Spleen (tissue), 11 donors: ENCODE results near the gene PGBD5. TPM values are rescaled to one million over a fixed set of nuclear protein-coding genes. Genes with fewer than 3 reads are reported as not detected.

Experiments used
- DNase-seq: peaks from one replicate; pipeline ENCODE4 v3.0.0-alpha.2; 2020
- H3K27ac ChIP-seq, 8 donors: fragments of 200-600 bp; sonication (generic) in 7 of 8; 1 replicate in 4 of 8; 2 replicates in 4 of 8; pipeline versions ENCODE4 v1.5.0 to v1.8.0; 2016 to 2021; ENCODE audit warnings: inconsistent platforms in 4 of 8, mild to moderate bottlenecking in 4 of 8, moderate library complexity in 1 of 8
- H3K27me3 ChIP-seq, 7 donors: fragments of 200-600 bp; sonication (generic) in 6 of 7; replicated peaks in 1 of 7; 1 replicate in 4 of 7; 2 replicates in 3 of 7; pipeline versions ENCODE4 v1.5.0 to v1.8.0; 2016 to 2021; ENCODE audit warnings: inconsistent platforms in 3 of 7, mild to moderate bottlenecking in 1 of 7
- H3K36me3 ChIP-seq, 6 donors: fragments of 200-600 bp; sonication (generic) in 5 of 6; 1 replicate in 4 of 6; 2 replicates in 2 of 6; pipeline versions ENCODE4 v1.5.0 to v1.8.0; 2016 to 2021; ENCODE audit warnings: inconsistent platforms in 2 of 6
- H3K4me1 ChIP-seq, 6 donors: fragments of 200-600 bp; sonication (generic) in 5 of 6; 1 replicate in 3 of 6; 2 replicates in 3 of 6; pipeline versions ENCODE4 v1.5.0 to v1.8.0; 2016 to 2021; ENCODE audit warnings: inconsistent platforms in 3 of 6
- H3K4me3 ChIP-seq, 8 donors: fragments of 200-600 bp; sonication (generic) in 7 of 8; 1 replicate in 4 of 8; 2 replicates in 4 of 8; pipeline versions ENCODE4 v1.5.0 to v1.8.0; 2016 to 2021; ENCODE audit warnings: inconsistent platforms in 4 of 8, mild to moderate bottlenecking in 4 of 8, moderate library complexity in 2 of 8
- H3K9me3 ChIP-seq, 8 donors: fragments of 200-600 bp; sonication (generic) in 7 of 8; 1 replicate in 4 of 8; 2 replicates in 4 of 8; pipeline versions ENCODE4 v1.5.0 to v1.8.0; 2016 to 2021; ENCODE audit warnings: inconsistent platforms in 4 of 8
- CTCF ChIP-seq, 11 experiments: fragments of 200-600 bp in 7 of 11; fragments of 450-650 bp in 4 of 11; sonication (generic) in 4 of 11; IDR thresholded peaks in 8 of 11; conservative IDR thresholded peaks in 3 of 11; 1 replicate in 7 of 11; 2 replicates in 4 of 11; pipeline versions ENCODE4 v1.4.0 to v1.8.0; 2016 to 2021; ENCODE audit warnings: antibody characterized with exemption in 11 of 11, inconsistent platforms in 4 of 11, mild to moderate bottlenecking in 1 of 11
- POLR2A ChIP-seq, 3 donors: fragments of 450-650 bp; IDR thresholded peaks; one replicate each; pipeline ENCODE4 v1.5.1; 2017; ENCODE audit warnings: antibody characterized with exemption in 3 of 3, mild to moderate bottlenecking in 1 of 3
- POLR2AphosphoS5 ChIP-seq, 3 donors: sonication (generic); formaldehyde crosslinking; IDR thresholded peaks; one replicate each; pipeline ENCODE4 v1.5.1; 2017; ENCODE audit warnings: antibody characterized with exemption in 3 of 3
- WGBS, 5 donors: extraction: QIAGEN DNeasy Blood & Tissue Kit in 3 of 5; methylation state at CpG; one replicate each; pipeline versions ENCODE4 v1.1.5 to v1.1.7; 2013 to 2018; 5-methylcytosine and 5-hydroxymethylcytosine counted together
- intact Hi-C: fragments of 100-400 bp; cut with DNase I; formaldehyde crosslinking; loops from one replicate; pipeline ENCODE4 v1.15.0; 2023; ENCODE audit warnings: low total_unique reads
- polyA plus RNA-seq, 3 donors: library from polyadenylated mRNA; stranded (reverse); fragments of 200-250 nt; gene quantifications; one replicate each; pipeline ENCODE4 v1.2.1, GENCODE V29; 2013
- total RNA-seq, 7 donors: library from RNA; depleted of rRNA in 3 of 7; stranded (reverse); fragments of >200 nt in 3 of 7; fragmentation: NEBNext Ultra II Directional in 4 of 7; extraction: Animal tissue kit (Norgen Biotek cat#: 25700) in 4 of 7; gene quantifications; one replicate each; pipeline versions ENCODE4 v1.1.0 to v1.2.1, GENCODE V29; 2016 to 2021
- donor health status: healthy with polysubstance abuse.
- donor health status: DM: no; HTN: no; CAD: no; lungs with moderate emphysema.
- donor health status: DM: no; HTN: no; CAD: no.
- donor health status: Bipolar disorder and iron deficiency.
- donor health status: healthy.
- donor health status: DM: no; HTN: no; CAD: no.
- donor health status: DM: yes; HTN: yes; CAD: no.

Gene PGBD5
- total and polyA plus RNA-seq, 10 donors: 0.07 to 6.7 (median 3.0) TPM

GRCh38 chr1:230398856-230399255 is 27.3 kb downstream of the PGBD5 start:
- no peaks in the 10 kb centered on the region for H3K9me3 ChIP-seq
- intact Hi-C loops: no loop called here
- H3K4me3 ChIP-seq: no peak overlapping the region
- H3K27me3 ChIP-seq: peaks cover 0 to 30% (median 0%) of the 10 kb centered on the region in 7 donors
- H3K4me1 ChIP-seq: no peaks in the 10 kb centered on the region
- WGBS, 5 donors: 87 to 95% (median 94%) methylated on average over 8 of the region's 8 CpGs
- DNase-seq: no peak
- no peak overlapping the region for H3K27ac ChIP-seq
- no peaks in the 10 kb centered on the region for H3K36me3 ChIP-seq
- TF ChIP-seq POLR2AphosphoS5 (IDR thresholded peaks at IDR 0.05) (no peak), POLR2A (IDR thresholded peaks at IDR 0.05) (no peak), CTCF (IDR thresholded peaks at IDR 0.05 in 8 of 11, conservative IDR thresholded peaks at IDR 0.05 in 3 of 11) (no peak)

GRCh38 chr1:230396966-230397365 is 29.2 kb downstream of the PGBD5 start:
- Histone ChIP-seq H3K27me3 (peaks cover 0 to 41% (median 0%) of the 10 kb centered on the region in 7 donors), H3K27ac (no peak overlapping the region), H3K36me3 (no peaks in the 10 kb centered on the region), H3K4me3 (no peak overlapping the region), H3K4me1 (no peaks in the 10 kb centered on the region), H3K9me3 (no peaks in the 10 kb centered on the region)
- intact Hi-C loops: no loop called here
- TF ChIP-seq POLR2AphosphoS5 (IDR thresholded peaks at IDR 0.05) (no peak), POLR2A (IDR thresholded peaks at IDR 0.05) (no peak), CTCF (IDR thresholded peaks at IDR 0.05 in 8 of 11, conservative IDR thresholded peaks at IDR 0.05 in 3 of 11) (no peak)
- DNase-seq: no peak
- WGBS, 5 donors: 86 to 92% (median 91%) methylated on average over 7 to 10 of the region's 10 CpGs

GRCh38 chr1:230395932-230396331 is 30.2 kb downstream of the PGBD5 start:
- 46 to 73% (median 61%) methylated on average over 1 of the region's 1 CpG for WGBS, 5 donors
- intact Hi-C loops: no loop called here
- no peaks in the 10 kb centered on the region for H3K4me1 ChIP-seq
- no peak overlapping the region for H3K4me3 ChIP-seq
- no peak for TF ChIP-seq POLR2A (IDR thresholded peaks at IDR 0.05)
- no peak for TF ChIP-seq POLR2AphosphoS5 (IDR thresholded peaks at IDR 0.05)
- TF ChIP-seq CTCF (IDR thresholded peaks at IDR 0.05 in 8 of 11, conservative IDR thresholded peaks at IDR 0.05 in 3 of 11): no peak
- DNase-seq: no peak
- H3K27me3 ChIP-seq: peaks cover 0 to 48% (median 0%) of the 10 kb centered on the region in 7 donors
- H3K9me3 ChIP-seq: no peaks in the 10 kb centered on the region
- no peaks in the 10 kb centered on the region for H3K36me3 ChIP-seq
- no peak overlapping the region for H3K27ac ChIP-seq

- intact Hi-C loops: no loop called here
- H3K27me3 ChIP-seq: peaks cover 0 to 48% (median 0%) of the 10 kb centered on the region in 7 donors
- TF ChIP-seq CTCF (IDR thresholded peaks at IDR 0.05 in 8 of 11, conservative IDR thresholded peaks at IDR 0.05 in 3 of 11) (no peak), POLR2AphosphoS5 (IDR thresholded peaks at IDR 0.05) (no peak), POLR2A (IDR thresholded peaks at IDR 0.05) (no peak)
Observed at GRCh38 chr1:230394741-230395140, 31.4 kb downstream of the PGBD5 start.

More at GRCh38 chr1:230394741-230395140, 31.4 kb downstream of the PGBD5 start:
- Histone ChIP-seq H3K4me1 (no peaks in the 10 kb centered on the region), H3K4me3 (no peak overlapping the region), H3K27ac (no peak overlapping the region), H3K9me3 (no peaks in the 10 kb centered on the region), H3K36me3 (no peaks in the 10 kb centered on the region)
- 80 to 90% (median 83%) methylated on average over 8 of the region's 8 CpGs for WGBS, 5 donors
- DNase-seq: no peak
